OCI-LY7 (cell line): ENCODE results near the gene ZNF577.
"Not testable (repeated sequence)": the region's sequence is repeated elsewhere in the genome, so short reads cannot be mapped to it uniquely, and the experiment has no call there.

Experiments used
- EZH2phosphoT487 ChIP-seq: fragments of 200-600 bp; sonication (generic); IDR thresholded peaks from 2 replicates; pipeline ENCODE4 v1.6.1; 2018; ENCODE audit warnings: low read depth, borderline replicate concordance, mild to moderate bottlenecking, mixed run types, antibody characterized with exemption, low read length, moderate library complexity, mixed read lengths
- TF ChIP-seq, protein P1 (sequence below): fragments of 200-600 bp; sonication (generic); conservative IDR thresholded peaks from 2 replicates; pipeline ENCODE4 v1.5.1; 2014; ENCODE audit warnings: mild to moderate bottlenecking, antibody characterized with exemption, low read length, moderate library complexity, mixed read lengths

GRCh38 chr19:51907981-51908380, 20.2 kb upstream of the ZNF577 start:
- TF ChIP-seq, protein P1, sequence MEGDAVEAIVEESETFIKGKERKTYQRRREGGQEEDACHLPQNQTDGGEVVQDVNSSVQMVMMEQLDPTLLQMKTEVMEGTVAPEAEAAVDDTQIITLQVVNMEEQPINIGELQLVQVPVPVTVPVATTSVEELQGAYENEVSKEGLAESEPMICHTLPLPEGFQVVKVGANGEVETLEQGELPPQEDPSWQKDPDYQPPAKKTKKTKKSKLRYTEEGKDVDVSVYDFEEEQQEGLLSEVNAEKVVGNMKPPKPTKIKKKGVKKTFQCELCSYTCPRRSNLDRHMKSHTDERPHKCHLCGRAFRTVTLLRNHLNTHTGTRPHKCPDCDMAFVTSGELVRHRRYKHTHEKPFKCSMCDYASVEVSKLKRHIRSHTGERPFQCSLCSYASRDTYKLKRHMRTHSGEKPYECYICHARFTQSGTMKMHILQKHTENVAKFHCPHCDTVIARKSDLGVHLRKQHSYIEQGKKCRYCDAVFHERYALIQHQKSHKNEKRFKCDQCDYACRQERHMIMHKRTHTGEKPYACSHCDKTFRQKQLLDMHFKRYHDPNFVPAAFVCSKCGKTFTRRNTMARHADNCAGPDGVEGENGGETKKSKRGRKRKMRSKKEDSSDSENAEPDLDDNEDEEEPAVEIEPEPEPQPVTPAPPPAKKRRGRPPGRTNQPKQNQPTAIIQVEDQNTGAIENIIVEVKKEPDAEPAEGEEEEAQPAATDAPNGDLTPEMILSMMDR: not testable (repeated sequence)
- not testable (repeated sequence) for TF ChIP-seq EZH2phosphoT487
